Measurements from ENCODE around the gene CXorf49.
"Not testable (repeated sequence)": the region's sequence is repeated elsewhere in the genome, so short reads cannot be mapped to it uniquely, and the experiment has no call there.

DNA sequence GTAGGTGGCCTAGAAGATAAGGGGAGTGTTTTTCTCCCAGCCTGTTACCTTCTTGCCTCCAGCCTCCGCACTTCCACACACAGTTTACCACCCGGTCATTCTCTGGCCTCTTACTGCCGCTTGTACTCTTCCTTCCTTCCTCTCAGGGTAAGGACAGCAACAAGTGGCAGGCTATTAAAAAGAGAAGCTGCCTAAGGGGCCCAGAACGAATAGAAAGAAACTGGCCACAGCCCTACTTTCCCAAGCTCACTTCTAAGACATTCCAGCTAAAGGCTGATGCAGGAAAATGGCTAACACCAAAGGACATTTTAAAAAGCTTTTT, 19.1 kb downstream of the CXorf49 start:
- TF ChIP-seq, protein P1, sequence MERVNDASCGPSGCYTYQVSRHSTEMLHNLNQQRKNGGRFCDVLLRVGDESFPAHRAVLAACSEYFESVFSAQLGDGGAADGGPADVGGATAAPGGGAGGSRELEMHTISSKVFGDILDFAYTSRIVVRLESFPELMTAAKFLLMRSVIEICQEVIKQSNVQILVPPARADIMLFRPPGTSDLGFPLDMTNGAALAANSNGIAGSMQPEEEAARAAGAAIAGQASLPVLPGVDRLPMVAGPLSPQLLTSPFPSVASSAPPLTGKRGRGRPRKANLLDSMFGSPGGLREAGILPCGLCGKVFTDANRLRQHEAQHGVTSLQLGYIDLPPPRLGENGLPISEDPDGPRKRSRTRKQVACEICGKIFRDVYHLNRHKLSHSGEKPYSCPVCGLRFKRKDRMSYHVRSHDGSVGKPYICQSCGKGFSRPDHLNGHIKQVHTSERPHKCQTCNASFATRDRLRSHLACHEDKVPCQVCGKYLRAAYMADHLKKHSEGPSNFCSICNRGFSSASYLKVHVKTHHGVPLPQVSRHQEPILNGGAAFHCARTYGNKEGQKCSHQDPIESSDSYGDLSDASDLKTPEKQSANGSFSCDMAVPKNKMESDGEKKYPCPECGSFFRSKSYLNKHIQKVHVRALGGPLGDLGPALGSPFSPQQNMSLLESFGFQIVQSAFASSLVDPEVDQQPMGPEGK (CRISPR knock-in tag; IDR thresholded peaks at IDR 0.05; ENCODE audit: borderline replicate concordance) = not testable (repeated sequence)
- TF ChIP-seq, protein P2, sequence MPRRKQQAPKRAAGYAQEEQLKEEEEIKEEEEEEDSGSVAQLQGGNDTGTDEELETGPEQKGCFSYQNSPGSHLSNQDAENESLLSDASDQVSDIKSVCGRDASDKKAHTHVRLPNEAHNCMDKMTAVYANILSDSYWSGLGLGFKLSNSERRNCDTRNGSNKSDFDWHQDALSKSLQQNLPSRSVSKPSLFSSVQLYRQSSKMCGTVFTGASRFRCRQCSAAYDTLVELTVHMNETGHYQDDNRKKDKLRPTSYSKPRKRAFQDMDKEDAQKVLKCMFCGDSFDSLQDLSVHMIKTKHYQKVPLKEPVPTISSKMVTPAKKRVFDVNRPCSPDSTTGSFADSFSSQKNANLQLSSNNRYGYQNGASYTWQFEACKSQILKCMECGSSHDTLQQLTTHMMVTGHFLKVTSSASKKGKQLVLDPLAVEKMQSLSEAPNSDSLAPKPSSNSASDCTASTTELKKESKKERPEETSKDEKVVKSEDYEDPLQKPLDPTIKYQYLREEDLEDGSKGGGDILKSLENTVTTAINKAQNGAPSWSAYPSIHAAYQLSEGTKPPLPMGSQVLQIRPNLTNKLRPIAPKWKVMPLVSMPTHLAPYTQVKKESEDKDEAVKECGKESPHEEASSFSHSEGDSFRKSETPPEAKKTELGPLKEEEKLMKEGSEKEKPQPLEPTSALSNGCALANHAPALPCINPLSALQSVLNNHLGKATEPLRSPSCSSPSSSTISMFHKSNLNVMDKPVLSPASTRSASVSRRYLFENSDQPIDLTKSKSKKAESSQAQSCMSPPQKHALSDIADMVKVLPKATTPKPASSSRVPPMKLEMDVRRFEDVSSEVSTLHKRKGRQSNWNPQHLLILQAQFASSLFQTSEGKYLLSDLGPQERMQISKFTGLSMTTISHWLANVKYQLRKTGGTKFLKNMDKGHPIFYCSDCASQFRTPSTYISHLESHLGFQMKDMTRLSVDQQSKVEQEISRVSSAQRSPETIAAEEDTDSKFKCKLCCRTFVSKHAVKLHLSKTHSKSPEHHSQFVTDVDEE (CRISPR knock-in tag; IDR thresholded peaks at IDR 0.05) = not testable (repeated sequence)
- TF ChIP-seq, protein P3, sequence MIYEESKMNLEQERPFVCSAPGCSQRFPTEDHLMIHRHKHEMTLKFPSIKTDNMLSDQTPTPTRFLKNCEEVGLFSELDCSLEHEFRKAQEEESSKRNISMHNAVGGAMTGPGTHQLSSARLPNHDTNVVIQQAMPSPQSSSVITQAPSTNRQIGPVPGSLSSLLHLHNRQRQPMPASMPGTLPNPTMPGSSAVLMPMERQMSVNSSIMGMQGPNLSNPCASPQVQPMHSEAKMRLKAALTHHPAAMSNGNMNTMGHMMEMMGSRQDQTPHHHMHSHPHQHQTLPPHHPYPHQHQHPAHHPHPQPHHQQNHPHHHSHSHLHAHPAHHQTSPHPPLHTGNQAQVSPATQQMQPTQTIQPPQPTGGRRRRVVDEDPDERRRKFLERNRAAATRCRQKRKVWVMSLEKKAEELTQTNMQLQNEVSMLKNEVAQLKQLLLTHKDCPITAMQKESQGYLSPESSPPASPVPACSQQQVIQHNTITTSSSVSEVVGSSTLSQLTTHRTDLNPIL (CRISPR knock-in tag; IDR thresholded peaks at IDR 0.05; ENCODE audit: low read depth) = not testable (repeated sequence)
- not testable (repeated sequence) for TF ChIP-seq ZFP30 (CRISPR knock-in tag; IDR thresholded peaks at IDR 0.05); ESRRG (CRISPR knock-in tag; IDR thresholded peaks at IDR 0.05); OSR1 (CRISPR knock-in tag; IDR thresholded peaks at IDR 0.05); PPARA (CRISPR knock-in tag; IDR thresholded peaks at IDR 0.05; ENCODE audit: borderline replicate concordance); ZFP3 (CRISPR knock-in tag; IDR thresholded peaks at IDR 0.05)
